Stomach (tissue), 4 donors: ENCODE data around the gene FAM90A1.
"Not testable (repeated sequence)": the region's sequence is repeated elsewhere in the genome, so short reads cannot be mapped to it uniquely, and the experiment has no call there.

ENCODE experiments used
- CTCF ChIP-seq, 7 experiments: fragments of 450-650 bp in 4 of 7; fragments of 200-600 bp in 3 of 7; sonication (generic) in 3 of 7; IDR thresholded peaks; one replicate each; pipeline ENCODE4 v1.5.1; 2016 to 2019; ENCODE audit warnings: antibody characterized with exemption in 7 of 7, control low read depth in 2 of 7, mild to moderate bottlenecking in 1 of 7
- POLR2A ChIP-seq, 4 donors: fragments of 450-650 bp; IDR thresholded peaks; one replicate each; pipeline ENCODE4 v1.6.1; 2016; ENCODE audit warnings: antibody characterized with exemption in 4 of 4, control low read depth in 2 of 4, mild to moderate bottlenecking in 1 of 4, moderate library complexity in 1 of 4
- POLR2AphosphoS5 ChIP-seq, 3 donors: sonication (generic); formaldehyde crosslinking; IDR thresholded peaks; one replicate each; pipeline ENCODE4 v1.6.1; 2016; ENCODE audit warnings: antibody characterized with exemption in 3 of 3

GRCh38 chr12:8181271-8181670 lies 46.1 kb downstream of the FAM90A1 start:
- not testable (repeated sequence) for TF ChIP-seq POLR2A, CTCF, POLR2AphosphoS5 (IDR thresholded peaks at IDR 0.05)
